ENCODE results near the gene SMTN.

DNA sequence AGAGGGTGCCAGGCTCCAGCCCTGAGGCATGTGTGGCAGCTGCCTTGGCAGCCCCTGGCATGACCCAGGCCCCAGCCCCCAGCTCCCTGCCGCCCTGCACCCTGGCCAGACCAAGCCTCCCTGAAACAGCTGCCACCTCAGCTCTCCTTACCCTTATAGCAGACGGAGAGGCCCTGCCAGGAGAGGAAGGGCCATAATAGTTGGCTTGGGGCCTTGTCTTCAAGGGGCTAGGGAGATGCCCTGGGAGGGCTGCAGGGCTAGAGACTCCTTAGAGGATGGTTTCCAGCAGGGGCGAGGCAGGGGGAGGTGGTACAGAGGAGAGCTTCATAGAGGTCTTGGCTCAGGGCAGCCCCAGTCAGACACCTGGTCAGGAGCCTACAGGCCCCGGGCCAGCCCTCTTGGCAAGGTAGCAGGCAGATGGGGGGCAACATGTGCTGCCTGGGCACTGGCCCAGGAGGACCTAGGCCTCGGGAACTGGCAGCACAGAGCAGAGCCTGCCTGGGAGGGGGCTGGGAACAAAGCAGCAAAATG, 13.0 kb downstream of the SMTN start:
- no peak for TF ChIP-seq EZH2phosphoT487 (IDR thresholded peaks at IDR 0.05; ENCODE audit: borderline replicate concordance, low read length)
- no peak for TF ChIP-seq CTCF (conservative IDR thresholded peaks at IDR 0.05; ENCODE audit: low read depth, low read length)
- TF ChIP-seq EZH2 (IDR thresholded peaks at IDR 0.05; ENCODE audit: low read length, unreplicated experiment) = no peak

Measured in PC-3 (cell line).